BJ (cell line): ENCODE data around the gene DEDD. TPM values are rescaled to one million over a fixed set of nuclear protein-coding genes. Genes with fewer than 3 reads are reported as not detected.
"Not testable (repeated sequence)": the region's sequence is repeated elsewhere in the genome, so short reads cannot be mapped to it uniquely, and the experiment has no call there.

Source experiments
- CTCF ChIA-PET: fragments of 350-600 bp; formaldehyde crosslinking; extraction: SDS; loops from one replicate; lab custom pipeline; 2021; ENCODE audit warnings: antibody characterized with exemption, inconsistent platforms; lab: Yijun Ruan, JAX
- POLR2A ChIA-PET: fragments of 300-600 bp; sonication (Branson Sonifier 250); formaldehyde crosslinking; extraction: SDS; loops from one replicate; lab custom pipeline; 2021; ENCODE audit warnings: antibody characterized with exemption; lab: Charles Lee
- DNase-seq: peaks from one replicate; pipeline ENCODE4 v3.0.0-alpha.2; 2011; ENCODE audit warnings: low read depth
- H3K27me3 ChIP-seq: 2 replicates; pipeline ENCODE4 v1.6.0; 2011; ENCODE audit warnings: low read length; ENCODE audit not compliant: control insufficient read depth, insufficient read depth
- H3K36me3 ChIP-seq: 2 replicates; pipeline ENCODE4 v1.5.1; 2011; ENCODE audit warnings: low read length; ENCODE audit not compliant: control insufficient read depth, insufficient read depth
- H3K4me3 ChIP-seq: 2 replicates; pipeline ENCODE4 v1.5.1; 2011; ENCODE audit warnings: low read depth, mild to moderate bottlenecking, control low read depth, low read length
- CTCF ChIP-seq: IDR thresholded peaks from 2 replicates; pipeline ENCODE4 v1.5.1; 2011; ENCODE audit warnings: low read depth, mild to moderate bottlenecking, control low read depth, inconsistent platforms, low read length, moderate library complexity; ENCODE audit not compliant: insufficient read depth
- polyA plus RNA-seq: library from polyadenylated mRNA; depleted of rRNA; stranded (reverse); fragments of >200 nt; gene quantifications from 2 replicates; pipeline ENCODE4 v1.2.3, GENCODE V29; 2011

The DEDD gene
- polyA plus RNA-seq, 1 experiment, result 74.0 TPM

DNA sequence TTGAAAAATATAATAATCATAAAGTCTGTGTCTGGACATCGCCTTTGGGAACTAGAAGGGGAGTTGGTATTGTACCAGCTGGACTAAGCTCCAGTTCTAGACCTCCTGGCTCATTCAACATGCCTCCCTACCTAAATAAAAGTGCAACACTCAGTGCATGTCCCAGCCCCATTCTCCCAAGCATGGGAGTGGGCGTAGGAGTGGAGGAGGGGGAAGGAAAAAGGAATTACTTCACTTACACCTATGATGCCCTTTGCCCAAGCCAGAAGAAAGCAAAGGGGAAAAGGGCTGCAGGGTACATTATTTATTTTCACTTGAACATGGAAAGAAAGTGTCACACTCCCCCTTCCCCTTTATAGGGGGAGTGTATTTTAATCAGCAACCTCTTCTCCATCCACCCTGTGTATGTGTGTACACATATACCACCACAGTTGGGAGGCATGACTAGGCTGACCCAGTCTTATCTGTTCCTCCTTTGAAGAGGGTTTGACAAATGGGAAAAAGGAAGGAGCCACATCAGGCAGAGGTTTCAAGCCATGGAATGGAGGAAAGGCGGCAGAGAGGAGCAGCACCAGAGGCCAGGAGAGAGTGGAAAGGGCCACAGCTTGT lies 11.3 kb downstream of the DEDD start:
- no peak for DNase-seq
- H3K4me3 ChIP-seq, result no peak overlapping the region
- TF ChIP-seq CTCF, result no peak
- no peaks in the 10 kb centered on the region for H3K27me3 ChIP-seq
- peaks cover 21% of the 10 kb centered on the region for H3K36me3 ChIP-seq
- ChIA-PET CTCF (interaction anchor here (1.2 kb wide), 1 partner anchor 17 kb away, joined by 4 read pairs; no protein-coding TSS in a partner anchor), POLR2A (no interaction called here)

- peak overlapping the region; percentile 65 for H3K4me3 ChIP-seq
- CTCF ChIA-PET, result interaction anchor here (0.9 to 1.0 kb wide), 3 partner anchors 9 to 22 kb away, joined by 3 read pairs; partner anchors contain the start of gene DEDD
- H3K27me3 ChIP-seq, result no peaks in the 10 kb centered on the region
- DNase-seq, result no peak
- peaks cover 21% of the 10 kb centered on the region for H3K36me3 ChIP-seq
- POLR2A ChIA-PET, result no interaction called here
- peak; percentile 48 for TF ChIP-seq CTCF
These were observed 13.2 kb downstream of the DEDD start for GRCh38 chr1:161119092-161119903.

DNA sequence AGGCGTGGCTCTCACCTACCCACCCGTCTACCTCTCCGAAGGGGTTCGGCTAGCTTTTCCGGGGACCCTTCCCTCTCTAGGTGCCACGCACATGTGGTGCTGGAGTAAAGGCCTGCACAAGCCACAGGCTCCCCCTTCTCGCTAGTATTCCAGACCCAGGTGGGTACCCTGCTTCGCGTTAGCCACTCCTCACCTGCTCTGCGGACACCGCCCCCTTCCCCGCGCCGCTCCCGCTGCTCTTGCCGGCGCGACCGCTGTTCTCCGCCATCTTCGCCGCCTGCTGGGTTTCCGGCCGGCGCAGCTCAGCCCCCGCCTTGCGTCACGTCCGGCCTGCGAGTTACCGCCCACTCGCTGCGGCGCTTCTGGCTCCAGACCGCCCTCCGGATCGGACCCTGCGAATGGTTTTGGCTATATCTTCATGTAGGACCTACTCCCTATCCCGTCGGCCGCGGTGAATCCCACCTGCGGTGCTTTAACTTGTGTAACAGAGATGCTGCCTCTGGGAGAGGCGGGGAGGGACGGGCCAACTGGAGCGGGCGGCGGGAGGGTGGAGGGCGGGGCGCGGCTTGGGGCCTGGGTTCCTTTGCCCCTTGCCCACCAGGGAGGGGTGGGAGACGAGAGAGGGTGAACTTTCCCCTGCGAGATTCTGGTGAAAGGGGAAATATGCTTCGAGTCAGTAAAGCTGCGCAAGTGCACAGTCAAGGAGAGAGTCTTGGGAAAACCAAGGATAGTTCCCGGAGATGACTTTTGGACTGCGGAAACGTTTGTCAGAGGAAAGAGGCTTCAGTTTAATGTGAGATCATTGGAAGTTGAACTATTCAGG lies 14.5 kb downstream of the DEDD start, which contains the start of the genes NIT1 and PFDN2:
NIT1 (plus strand) TSS at position 347 of the 823 bp plus-strand sequence; CDS start at position 419, 72 bp downstream.
PFDN2 (minus strand) TSS at position 279 of the 823 bp plus-strand sequence; CDS start at position 268, 11 bp downstream.
- TF ChIP-seq CTCF, result no peak
- Histone ChIP-seq H3K4me3 (peak within 1 kb of the TSS; percentile 65), H3K27me3 (no peaks in the 10 kb centered on the region), H3K36me3 (peaks cover 16% of the 10 kb centered on the region)
- DNase-seq, result no peak
- ChIA-PET POLR2A (interaction anchor here (0.6 to 1.0 kb wide), 2 partner anchors 15 to 79 kb away, joined by 6 read pairs; no protein-coding TSS in a partner anchor), CTCF (interaction anchor here (0.6 to 2.5 kb wide), 6 partner anchors 9 to 790 kb away, joined by 3 to 9 read pairs (median 4); partner anchors contain the start of gene KLHDC9)

- H3K4me3 ChIP-seq, DNase-seq, H3K27me3 ChIP-seq, H3K36me3 ChIP-seq, POLR2A ChIA-PET: not testable (repeated sequence)
- CTCF ChIA-PET, result interaction anchor here (2.5 kb wide), 1 partner anchor 19 kb away, joined by 9 read pairs; the partner anchor contains the start of gene KLHDC9
These were observed 16.5 kb downstream of the DEDD start for GRCh38 chr1:161115961-161116360.

DNA sequence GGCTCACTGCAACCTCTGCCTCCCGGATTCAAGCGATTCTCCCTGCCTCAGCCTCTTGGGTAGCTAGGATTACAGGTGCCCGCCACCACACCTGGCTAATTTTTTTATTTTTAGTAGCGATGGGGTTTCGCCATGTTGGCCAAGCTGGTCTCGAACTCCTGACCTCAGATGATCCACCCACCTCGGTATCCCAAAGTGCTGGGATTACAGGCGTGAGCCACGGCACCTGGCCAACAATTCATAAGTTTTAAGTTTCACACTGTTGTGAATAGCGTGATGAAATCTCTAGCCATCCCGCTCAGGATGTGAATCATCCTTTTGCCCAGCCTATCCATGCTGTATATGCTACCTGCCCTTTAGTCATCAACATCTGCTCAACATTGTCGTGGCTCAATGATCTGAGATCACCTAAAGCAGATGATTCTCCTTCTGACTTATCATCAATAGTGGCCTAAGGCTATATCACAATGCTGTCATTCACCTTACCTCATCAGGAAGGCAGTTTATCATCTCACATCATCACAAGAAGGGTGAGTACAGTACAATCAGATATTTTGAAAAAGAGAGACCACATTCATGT lies 17.2 kb downstream of the DEDD start:
- Histone ChIP-seq H3K4me3 (no peak overlapping the region), H3K27me3 (no peaks in the 10 kb centered on the region), H3K36me3 (no peaks in the 10 kb centered on the region; the same call in 1 of the 2 replicates)
- no peak for DNase-seq
- ChIA-PET CTCF (interaction anchor here (2.0 kb wide), 1 partner anchor 18 kb away, joined by 7 read pairs; no protein-coding TSS in a partner anchor), POLR2A (no interaction called here)
- TF ChIP-seq CTCF, result no peak
